Epithelial cell of proximal tubule (primary cell): ENCODE measurements around the gene ACTG1. TPM values are rescaled to one million over a fixed set of nuclear protein-coding genes. Genes with fewer than 3 reads are reported as not detected.

Source experiments
- DNase-seq: peaks from one replicate; pipeline ENCODE4 v3.0.0-alpha.2; 2011; ENCODE audit warnings: low read depth
- H3K4me3 ChIP-seq: 2 replicates; pipeline ENCODE4 v1.5.1; 2011; ENCODE audit warnings: low read depth, mild to moderate bottlenecking, low read length
- total RNA-seq: library from RNA; depleted of rRNA; stranded (reverse); fragments of >200 nt; gene quantifications from 2 replicates; pipeline ENCODE4 v1.2.3, GENCODE V29; 2015
- TF ChIP-seq, protein P1 (sequence below): conservative IDR thresholded peaks from 2 replicates; pipeline ENCODE4 v1.5.1; 2012; ENCODE audit warnings: low read depth, mild to moderate bottlenecking, low read length

Gene ACTG1
- total RNA-seq, 1 donor from 2014 or later: 8,322 TPM

DNA sequence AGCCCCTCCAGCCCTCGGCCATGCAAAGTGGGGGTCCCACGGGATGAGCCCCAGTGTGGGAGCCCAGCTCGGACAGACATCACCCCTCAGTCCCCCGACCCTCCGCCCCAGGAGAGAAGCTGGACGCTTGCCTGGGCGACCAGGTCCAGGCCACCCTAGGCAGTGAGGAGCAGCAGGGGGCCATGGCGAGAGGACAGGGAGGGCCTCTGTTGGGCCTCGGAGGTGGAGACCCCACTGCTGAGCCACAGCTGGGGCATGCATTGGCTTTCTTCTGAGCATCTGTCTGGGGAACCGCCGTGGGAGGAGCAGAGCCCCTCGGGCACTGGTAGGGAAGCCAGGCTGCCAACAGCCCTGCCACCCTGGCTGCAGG lies 13.0 kb downstream of the ACTG1 start:
- no peak for DNase-seq
- TF ChIP-seq, protein P1, sequence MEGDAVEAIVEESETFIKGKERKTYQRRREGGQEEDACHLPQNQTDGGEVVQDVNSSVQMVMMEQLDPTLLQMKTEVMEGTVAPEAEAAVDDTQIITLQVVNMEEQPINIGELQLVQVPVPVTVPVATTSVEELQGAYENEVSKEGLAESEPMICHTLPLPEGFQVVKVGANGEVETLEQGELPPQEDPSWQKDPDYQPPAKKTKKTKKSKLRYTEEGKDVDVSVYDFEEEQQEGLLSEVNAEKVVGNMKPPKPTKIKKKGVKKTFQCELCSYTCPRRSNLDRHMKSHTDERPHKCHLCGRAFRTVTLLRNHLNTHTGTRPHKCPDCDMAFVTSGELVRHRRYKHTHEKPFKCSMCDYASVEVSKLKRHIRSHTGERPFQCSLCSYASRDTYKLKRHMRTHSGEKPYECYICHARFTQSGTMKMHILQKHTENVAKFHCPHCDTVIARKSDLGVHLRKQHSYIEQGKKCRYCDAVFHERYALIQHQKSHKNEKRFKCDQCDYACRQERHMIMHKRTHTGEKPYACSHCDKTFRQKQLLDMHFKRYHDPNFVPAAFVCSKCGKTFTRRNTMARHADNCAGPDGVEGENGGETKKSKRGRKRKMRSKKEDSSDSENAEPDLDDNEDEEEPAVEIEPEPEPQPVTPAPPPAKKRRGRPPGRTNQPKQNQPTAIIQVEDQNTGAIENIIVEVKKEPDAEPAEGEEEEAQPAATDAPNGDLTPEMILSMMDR: no peak
- no peak overlapping the region for H3K4me3 ChIP-seq

DNA sequence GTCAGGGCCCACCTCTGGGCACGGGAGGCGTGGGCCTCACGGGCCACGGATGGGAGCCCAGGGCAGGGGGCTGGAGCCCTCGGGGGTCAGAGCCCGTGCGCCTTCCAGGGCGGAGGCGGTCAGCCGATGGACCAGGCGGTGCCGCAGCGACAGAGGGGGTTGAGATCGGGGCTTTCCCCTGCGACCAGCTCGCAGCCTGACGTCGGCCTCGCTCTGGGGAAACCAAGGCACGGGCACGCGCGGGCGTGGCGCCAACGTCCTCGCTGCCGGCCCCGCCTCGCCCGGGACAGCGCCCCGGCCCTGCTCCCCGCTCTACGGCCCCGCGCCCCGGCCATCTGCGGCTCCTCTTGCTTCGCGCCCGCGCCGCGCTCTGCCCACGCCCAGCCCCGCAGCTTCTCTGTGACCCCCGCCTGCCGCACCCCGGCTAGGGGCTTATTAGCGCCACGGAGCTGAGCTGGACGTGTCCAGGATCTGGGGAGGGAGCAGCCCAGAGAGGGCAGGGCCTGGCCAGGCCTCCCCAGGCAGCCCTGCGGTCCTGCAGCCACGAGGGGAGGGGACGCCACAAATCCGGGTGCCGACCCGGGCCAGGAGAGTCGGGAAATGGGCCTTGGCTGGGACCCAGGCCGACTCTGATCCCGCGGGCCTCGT lies 13.5 kb downstream of the ACTG1 start:
- H3K4me3 ChIP-seq: no peak overlapping the region
- DNase-seq: no peak
- TF ChIP-seq, protein P1: no peak

DNA sequence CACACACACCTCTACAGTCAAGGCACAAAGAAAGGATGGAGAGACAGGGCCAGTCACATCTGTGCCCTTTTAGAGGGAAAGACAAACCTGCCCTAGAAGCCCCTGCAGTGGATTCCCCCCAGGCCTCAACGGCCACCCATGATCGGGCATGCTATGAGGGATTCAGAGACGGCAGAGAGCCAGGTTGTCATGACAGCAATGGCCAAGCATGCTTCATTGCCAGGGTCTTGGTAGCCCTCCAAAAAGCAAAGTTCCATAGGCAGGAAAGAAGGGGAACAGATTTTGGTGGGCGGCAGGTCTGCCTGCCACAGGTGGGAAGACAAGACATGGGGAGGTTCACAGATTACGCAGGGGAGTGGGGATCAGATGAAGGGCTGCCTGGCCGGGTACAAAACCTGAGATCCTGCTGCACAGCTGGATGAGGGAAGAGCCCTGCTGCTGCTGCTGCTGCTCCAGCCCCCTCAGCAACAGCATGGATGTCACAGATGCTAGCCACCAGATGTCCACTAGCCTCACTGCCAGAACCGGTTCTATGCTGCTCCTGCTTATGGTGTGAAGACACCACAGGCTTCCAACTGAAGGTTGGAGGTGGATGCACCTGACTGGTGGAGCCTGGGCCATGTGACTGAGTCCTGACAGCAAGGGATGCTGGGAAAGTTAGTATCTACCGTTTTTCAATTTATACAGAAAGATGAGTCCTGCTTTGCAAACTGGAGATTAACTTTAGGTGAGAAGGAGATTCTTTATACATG lies 17.8 kb downstream of the ACTG1 start:
- no peak overlapping the region for H3K4me3 ChIP-seq
- TF ChIP-seq, protein P1: no peak
- DNase-seq: no peak

GRCh38 chr17:81493198-81494038 lies 19.2 kb downstream of the ACTG1 start:
- TF ChIP-seq, protein P1: no peak
- DNase-seq: no peak
- no peak overlapping the region for H3K4me3 ChIP-seq

DNA sequence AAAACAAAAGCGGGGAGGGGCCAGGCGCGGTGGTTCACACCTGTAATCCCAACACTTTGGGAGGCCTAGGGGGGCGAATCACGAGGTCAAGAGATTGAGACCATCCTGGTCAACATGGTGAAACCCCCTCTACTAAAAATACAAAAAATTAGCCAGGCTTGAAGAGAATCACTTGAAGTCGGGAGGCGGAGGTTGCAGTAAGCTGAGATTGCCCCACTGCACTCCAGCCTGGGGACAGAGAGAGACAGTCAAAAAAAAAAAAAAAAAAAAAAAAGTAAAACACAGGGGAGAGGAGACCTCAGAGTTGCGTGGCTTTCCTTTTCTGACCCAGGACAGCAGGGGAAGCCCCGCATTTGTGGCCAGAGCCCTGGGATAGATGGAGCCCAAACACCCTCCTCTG lies 19.9 kb downstream of the ACTG1 start:
- TF ChIP-seq, protein P1: no peak
- DNase-seq: no peak
- H3K4me3 ChIP-seq: no peak overlapping the region

DNA sequence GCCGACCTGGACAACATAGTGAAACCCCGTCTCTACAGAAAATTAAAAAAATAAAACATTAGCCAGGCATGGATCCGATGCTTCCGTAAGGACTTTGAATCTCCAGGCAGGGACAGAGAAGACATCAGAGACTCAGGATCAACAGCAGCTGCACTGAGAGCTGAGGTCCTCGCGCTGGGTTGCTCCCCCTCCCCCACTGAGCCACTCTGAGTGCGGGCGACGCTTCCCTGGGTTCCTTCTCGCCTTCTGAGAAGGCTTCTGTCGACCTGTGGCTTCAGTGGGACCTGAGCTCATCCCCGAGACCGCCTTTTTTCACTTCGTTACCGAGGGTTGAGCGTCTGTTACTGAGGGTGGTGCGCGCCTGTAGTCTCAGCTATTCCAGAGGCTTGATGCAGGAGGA lies 20.4 kb downstream of the ACTG1 start:
- DNase-seq: no peak

More for the DNA sequence above, 20.4 kb downstream of the ACTG1 start:
- TF ChIP-seq, protein P1: no peak
- H3K4me3 ChIP-seq: no peak overlapping the region
